Keratinocyte (primary cell): Measurements from ENCODE around the gene WDR33. TPM values are rescaled to one million over a fixed set of nuclear protein-coding genes. Genes with fewer than 3 reads are reported as not detected.

Experiments
- DNase-seq: peaks from one replicate; pipeline ENCODE4 v3.0.0-alpha.2; 2011; ENCODE audit warnings: low read depth, missing footprints, low spot score
- FAIRE-seq: peaks from 2 replicates; lab custom pipeline; 2011; peaks lifted over from hg19 to GRCh38; lab: Jason Lieb, UNC
- H2AFZ ChIP-seq: 2 replicates; pipeline ENCODE4 v1.6.0; 2012; ENCODE audit warnings: low read length, control low read depth, inconsistent platforms; ENCODE audit not compliant: control insufficient read depth
- H3K27ac ChIP-seq: 2 replicates; pipeline ENCODE4 v1.5.1; 2011; ENCODE audit warnings: low read length; ENCODE audit not compliant: control insufficient read depth, insufficient read depth
- H3K27me3 ChIP-seq: 3 replicates; pipeline ENCODE4 v1.6.0; 2011; ENCODE audit warnings: low read length; ENCODE audit not compliant: control insufficient read depth, insufficient read depth; ENCODE audit errors: extremely low read depth
- H3K36me3 ChIP-seq, 2 experiments: 2 replicates in 1 of 2; 3 replicates in 1 of 2; pipeline ENCODE4 v1.5.1; 2011; ENCODE audit warnings: low read length in 2 of 2, mild to moderate bottlenecking in 1 of 2; ENCODE audit not compliant: control insufficient read depth in 2 of 2, insufficient read depth in 2 of 2; ENCODE audit errors: extremely low read depth in 1 of 2
- H3K4me1 ChIP-seq: 3 replicates; pipeline ENCODE4 v1.5.1; 2011; ENCODE audit warnings: low read length; ENCODE audit not compliant: control insufficient read depth, insufficient read depth; ENCODE audit errors: extremely low read depth
- H3K4me2 ChIP-seq: 3 replicates; pipeline ENCODE4 v1.6.0; 2011; ENCODE audit warnings: low read depth, low read length; ENCODE audit not compliant: control insufficient read depth, insufficient read depth; ENCODE audit errors: extremely low read depth
- H3K4me3 ChIP-seq, 3 experiments: fragments of 200-600 bp in 1 of 3; sonication (generic) in 1 of 3; 2 replicates in 2 of 3; 3 replicates in 1 of 3; pipeline ENCODE4 v1.5.1; 2011 to 2016; ENCODE audit warnings: low read length in 3 of 3, mild to moderate bottlenecking in 3 of 3, control low read depth in 2 of 3, inconsistent platforms in 1 of 3, low read depth in 1 of 3, mixed read lengths in 1 of 3, mixed run types in 1 of 3, moderate library complexity in 1 of 3; ENCODE audit not compliant: control insufficient read depth in 2 of 3, insufficient read depth in 2 of 3; ENCODE audit errors: extremely low read depth in 1 of 3
- H3K79me2 ChIP-seq: 2 replicates; pipeline ENCODE4 v1.6.0; 2012; ENCODE audit warnings: low read length; ENCODE audit not compliant: control insufficient read depth, insufficient read depth
- H3K9ac ChIP-seq: 3 replicates; pipeline ENCODE4 v1.6.0; 2011; ENCODE audit warnings: low read length; ENCODE audit not compliant: control insufficient read depth, insufficient read depth; ENCODE audit errors: extremely low read depth
- H3K9me1 ChIP-seq: 3 replicates; pipeline ENCODE4 v1.6.0; 2011; ENCODE audit warnings: low read length; ENCODE audit not compliant: control insufficient read depth, insufficient read depth; ENCODE audit errors: extremely low read depth
- H3K9me3 ChIP-seq: 2 replicates; pipeline ENCODE4 v1.5.1; 2012; ENCODE audit warnings: low read depth, low read length; ENCODE audit not compliant: control insufficient read depth
- H4K20me1 ChIP-seq: 3 replicates; pipeline ENCODE4 v1.6.0; 2011; ENCODE audit warnings: low read length; ENCODE audit not compliant: control insufficient read depth, insufficient read depth; ENCODE audit errors: extremely low read depth
- EZH2 ChIP-seq: IDR thresholded peaks from one replicate; pipeline ENCODE4 v1.6.1; 2012; ENCODE audit warnings: inconsistent platforms, mild to moderate bottlenecking, low read length, moderate library complexity
- dilution Hi-C: fragments of 300-500 bp; cut with MboI; formaldehyde crosslinking; loops from one replicate; pipeline ENCODE4 v1.7.0; 2020; ENCODE audit warnings: low sequenced_read_pairs; ENCODE audit not compliant: extremely low pct_ligation_motif_present
- polyA plus RNA-seq, 5 experiments: library from polyadenylated mRNA; depleted of rRNA in 3 of 5; stranded (reverse) in 3 of 5; stranded (forward) in 1 of 5; unstranded in 1 of 5; fragments of >200 nt; gene quantifications; 1 replicate in 1 of 5; 2 replicates in 3 of 5; 3 replicates in 1 of 5; pipeline versions ENCODE4 v1.2.1 to v1.2.3, GENCODE V29; 2011 to 2012; ENCODE audit warnings: missing spikeins in 2 of 5, low read depth in 1 of 5, low replicate concordance in 1 of 5
- TF ChIP-seq, protein P1 (sequence below), 3 experiments: IDR thresholded peaks in 1 of 3; conservative IDR thresholded peaks in 1 of 3; optimal IDR thresholded peaks in 1 of 3; 2 replicates in 2 of 3; 3 replicates in 1 of 3; pipeline versions ENCODE3 to v1.5.1; 2011; ENCODE audit warnings: low read length in 3 of 3, mild to moderate bottlenecking in 3 of 3, moderate library complexity in 2 of 3, control low read depth in 1 of 3, inconsistent platforms in 1 of 3; ENCODE audit not compliant: insufficient read depth in 2 of 3; ENCODE audit errors: extremely low read depth in 1 of 3

The WDR33 gene
- polyA plus RNA-seq, 1 donor (not counting 4 experiments of a cell fraction or from before 2014, with no cell fraction given) = 44.5 TPM

DNA sequence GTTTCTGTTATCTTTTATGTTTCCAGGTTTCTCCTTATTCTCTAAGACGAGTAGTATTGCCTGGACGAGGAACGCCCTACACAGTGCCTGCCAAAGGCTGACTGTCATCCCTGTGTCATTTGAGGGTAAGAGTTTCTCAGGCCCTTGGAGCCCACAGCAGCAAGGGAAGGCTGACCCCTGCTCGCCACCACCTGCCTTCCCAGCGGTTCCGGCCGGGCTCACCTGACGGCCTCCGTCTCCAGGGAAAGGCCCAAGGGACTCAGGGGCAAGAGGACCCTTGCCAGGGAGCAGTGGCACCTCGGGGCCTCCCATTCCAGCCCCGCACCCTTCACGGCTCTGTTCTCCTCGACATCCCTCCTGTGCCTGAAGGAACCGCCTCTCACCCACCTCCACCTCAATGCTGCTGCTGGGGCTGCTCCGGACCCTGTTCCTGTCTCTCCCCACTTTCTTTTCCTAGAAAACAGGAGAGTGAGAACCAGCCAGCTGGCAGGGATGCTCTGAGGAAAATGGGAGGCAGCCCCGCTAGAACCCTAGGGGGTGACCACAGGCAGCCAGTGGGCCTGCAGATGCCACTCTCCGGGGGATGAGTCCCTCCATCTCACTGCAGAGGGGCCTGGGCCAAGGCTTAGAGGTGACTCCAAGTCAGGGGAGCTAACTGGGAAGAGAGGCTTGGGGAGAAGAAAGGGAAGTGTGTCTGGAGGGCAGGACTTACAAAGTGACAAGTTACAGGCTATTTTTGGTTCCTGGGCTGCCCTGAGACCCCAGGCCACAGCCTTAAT is 137.5 kb downstream of the WDR33 start:
- no peaks in the 10 kb centered on the region for H3K9me1 ChIP-seq
- no peak for FAIRE-seq
- no peaks in the 10 kb centered on the region for H3K9me3 ChIP-seq
- H2AFZ ChIP-seq = no peak overlapping the region
- H3K79me2 ChIP-seq = no peaks in the 10 kb centered on the region
- no peak overlapping the region for H3K4me3 ChIP-seq
- H4K20me1 ChIP-seq = no peaks in the 10 kb centered on the region
- dilution Hi-C loops = no loop called here
- no peak for TF ChIP-seq EZH2
- TF ChIP-seq, protein P1, sequence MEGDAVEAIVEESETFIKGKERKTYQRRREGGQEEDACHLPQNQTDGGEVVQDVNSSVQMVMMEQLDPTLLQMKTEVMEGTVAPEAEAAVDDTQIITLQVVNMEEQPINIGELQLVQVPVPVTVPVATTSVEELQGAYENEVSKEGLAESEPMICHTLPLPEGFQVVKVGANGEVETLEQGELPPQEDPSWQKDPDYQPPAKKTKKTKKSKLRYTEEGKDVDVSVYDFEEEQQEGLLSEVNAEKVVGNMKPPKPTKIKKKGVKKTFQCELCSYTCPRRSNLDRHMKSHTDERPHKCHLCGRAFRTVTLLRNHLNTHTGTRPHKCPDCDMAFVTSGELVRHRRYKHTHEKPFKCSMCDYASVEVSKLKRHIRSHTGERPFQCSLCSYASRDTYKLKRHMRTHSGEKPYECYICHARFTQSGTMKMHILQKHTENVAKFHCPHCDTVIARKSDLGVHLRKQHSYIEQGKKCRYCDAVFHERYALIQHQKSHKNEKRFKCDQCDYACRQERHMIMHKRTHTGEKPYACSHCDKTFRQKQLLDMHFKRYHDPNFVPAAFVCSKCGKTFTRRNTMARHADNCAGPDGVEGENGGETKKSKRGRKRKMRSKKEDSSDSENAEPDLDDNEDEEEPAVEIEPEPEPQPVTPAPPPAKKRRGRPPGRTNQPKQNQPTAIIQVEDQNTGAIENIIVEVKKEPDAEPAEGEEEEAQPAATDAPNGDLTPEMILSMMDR (optimal IDR thresholded peaks at IDR 0.05 in 1 of 3, IDR thresholded peaks at IDR 0.05 in 1 of 3, conservative IDR thresholded peaks at IDR 0.05 in 1 of 3; ENCODE audit: extremely low read depth in 1 of 3, insufficient read depth in 2 of 3, low read length in 3 of 3) = no peak
- no peak overlapping the region for H3K27ac ChIP-seq
- no peak overlapping the region for H3K9ac ChIP-seq
- H3K4me1 ChIP-seq = peaks cover 5% of the 10 kb centered on the region
- DNase-seq = no peak
- H3K4me2 ChIP-seq = no peak overlapping the region
- H3K36me3 ChIP-seq = no peaks in the 10 kb centered on the region
- H3K27me3 ChIP-seq = peaks cover 58% of the 10 kb centered on the region

DNA sequence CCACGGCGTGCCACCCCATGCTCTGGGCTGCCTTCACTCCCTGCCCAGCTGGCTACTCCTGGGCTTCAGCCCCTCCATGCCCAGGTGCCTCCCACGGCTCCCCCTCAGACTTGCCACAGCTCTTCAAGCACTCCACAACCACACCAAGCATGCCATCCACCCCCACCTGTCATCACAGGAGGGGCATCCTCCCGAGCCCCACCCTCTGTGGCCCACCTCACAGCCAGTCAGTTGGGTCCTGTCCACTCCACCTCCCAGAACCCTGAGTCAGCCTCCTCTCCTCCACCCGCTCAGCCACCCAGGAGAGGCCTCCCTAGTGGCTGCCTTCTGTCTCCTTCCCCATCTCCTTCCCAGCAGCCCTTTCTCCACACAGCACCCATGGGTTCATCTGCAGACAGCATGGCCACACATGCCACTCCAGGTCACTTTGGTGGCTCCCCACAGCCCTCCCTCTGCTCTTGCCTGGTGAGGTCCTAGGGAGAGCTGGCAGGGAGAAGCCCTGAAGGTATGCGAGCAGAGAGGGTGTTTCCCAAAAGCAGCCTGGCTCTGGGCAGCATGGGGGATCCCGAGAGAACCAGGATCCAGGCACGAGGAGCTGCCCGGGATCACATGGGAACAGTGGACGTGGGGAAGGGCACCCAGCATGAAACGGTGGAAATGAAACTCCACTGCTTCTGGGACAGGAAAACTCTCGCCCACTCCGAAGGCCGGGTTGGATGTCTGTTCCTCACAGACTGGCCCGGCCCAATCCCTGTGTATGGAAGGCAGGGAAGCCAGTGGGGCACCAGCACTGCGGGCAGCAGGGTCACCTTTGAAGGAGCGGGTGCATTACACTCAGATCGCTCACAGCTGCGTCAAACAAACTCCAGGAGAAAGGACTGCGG is 138.4 kb downstream of the WDR33 start:
- dilution Hi-C loops = no loop called here
- DNase-seq = no peak
- Histone ChIP-seq H3K4me1 (peaks cover 5% of the 10 kb centered on the region), H4K20me1 (no peaks in the 10 kb centered on the region), H3K9me3 (no peaks in the 10 kb centered on the region), H3K4me3 (no peak overlapping the region), H3K27me3 (peaks cover 54% of the 10 kb centered on the region), H3K79me2 (no peaks in the 10 kb centered on the region), H3K9me1 (no peaks in the 10 kb centered on the region), H3K27ac (no peak overlapping the region), H2AFZ (no peak overlapping the region), H3K4me2 (no peak overlapping the region), H3K36me3 (no peaks in the 10 kb centered on the region), H3K9ac (no peak overlapping the region)
- TF ChIP-seq, protein P1 (optimal IDR thresholded peaks at IDR 0.05 in 1 of 3, IDR thresholded peaks at IDR 0.05 in 1 of 3, conservative IDR thresholded peaks at IDR 0.05 in 1 of 3; ENCODE audit: extremely low read depth in 1 of 3, insufficient read depth in 2 of 3, low read length in 3 of 3) = no peak
- no peak for FAIRE-seq
